NCI-H2227 (cell line): Measurements from ENCODE around the gene FLG.
"Not testable (repeated sequence)": the region's sequence is repeated elsewhere in the genome, so short reads cannot be mapped to it uniquely, and the experiment has no call there.

Experiments used
- DNase-seq: peaks from one replicate; lab custom pipeline; 2025; ENCODE audit not compliant: unreplicated experiment; lab: John Stamatoyannopoulos, UW

Gene FLG

GRCh38 chr1:152303139-152303872, 21.7 kb downstream of the FLG start:
- not testable (repeated sequence) for DNase-seq

GRCh38 chr1:152256394-152256793, 68.6 kb downstream of the FLG start:
- not testable (repeated sequence) for DNase-seq
